ENCODE results near the gene NSMF. TPM values are rescaled to one million over a fixed set of nuclear protein-coding genes. Genes with fewer than 3 reads are reported as not detected.
A peak's percentile ranks its signal among the peaks of the same experiment; 100 is the strongest.

Gene NSMF
- total and polyA plus RNA-seq, 2 donors (not counting 1 experiment from before 2014, with no cell fraction given) = 28.7 to 59.4 TPM

GRCh38 chr9:137417161-137418021 lies 41.7 kb downstream of the NSMF start:
- intact Hi-C loops (cut with micrococcal nuclease) = no loop called here
- peaks cover 46% of the 10 kb centered on the region for H4K20me1 ChIP-seq (ENCODE audit: control insufficient read depth, insufficient read depth, low read length, poor library complexity, severe bottlenecking)
- ATAC-seq (ENCODE audit: low read depth) = no peak
- peak overlapping the region in 4 of 5 experiments; percentile 15 to 56 (median 48) for H3K4me3 ChIP-seq (ENCODE audit: control extremely low read depth in 1 of 5, extremely low read depth in 1 of 5, insufficient read depth in 1 of 5, low read depth in 2 of 5, low read length in 4 of 5)
- H3K79me2 ChIP-seq (ENCODE audit: control insufficient read depth, insufficient read depth, low read length) = peaks cover 44% of the 10 kb centered on the region
- H3K9ac ChIP-seq (ENCODE audit: low read length) = peak overlapping the region; percentile 47
- TF ChIP-seq, protein P1, sequence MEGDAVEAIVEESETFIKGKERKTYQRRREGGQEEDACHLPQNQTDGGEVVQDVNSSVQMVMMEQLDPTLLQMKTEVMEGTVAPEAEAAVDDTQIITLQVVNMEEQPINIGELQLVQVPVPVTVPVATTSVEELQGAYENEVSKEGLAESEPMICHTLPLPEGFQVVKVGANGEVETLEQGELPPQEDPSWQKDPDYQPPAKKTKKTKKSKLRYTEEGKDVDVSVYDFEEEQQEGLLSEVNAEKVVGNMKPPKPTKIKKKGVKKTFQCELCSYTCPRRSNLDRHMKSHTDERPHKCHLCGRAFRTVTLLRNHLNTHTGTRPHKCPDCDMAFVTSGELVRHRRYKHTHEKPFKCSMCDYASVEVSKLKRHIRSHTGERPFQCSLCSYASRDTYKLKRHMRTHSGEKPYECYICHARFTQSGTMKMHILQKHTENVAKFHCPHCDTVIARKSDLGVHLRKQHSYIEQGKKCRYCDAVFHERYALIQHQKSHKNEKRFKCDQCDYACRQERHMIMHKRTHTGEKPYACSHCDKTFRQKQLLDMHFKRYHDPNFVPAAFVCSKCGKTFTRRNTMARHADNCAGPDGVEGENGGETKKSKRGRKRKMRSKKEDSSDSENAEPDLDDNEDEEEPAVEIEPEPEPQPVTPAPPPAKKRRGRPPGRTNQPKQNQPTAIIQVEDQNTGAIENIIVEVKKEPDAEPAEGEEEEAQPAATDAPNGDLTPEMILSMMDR (IDR thresholded peaks at IDR 0.05) = no peak
- no peak for TF ChIP-seq EZH2 (IDR thresholded peaks at IDR 0.05; ENCODE audit: borderline replicate concordance, insufficient read depth, low read depth, low read length, poor library complexity, severe bottlenecking)
- Mint-ChIP-seq H3K27me3 (no peaks in the 10 kb centered on the region), H3K4me3 (peak overlapping the region; percentile 39), H3K4me1 (peaks cover 12% of the 10 kb centered on the region), H3K27ac (no peak overlapping the region), H3K9me3 (ENCODE audit: insufficient read depth) (no peaks in the 10 kb centered on the region)
- CTCF ChIA-PET = no interaction called here
- H3K27ac ChIP-seq (ENCODE audit: low read length in 2 of 2) = no peak overlapping the region
- H2AFZ ChIP-seq (ENCODE audit: insufficient read depth, low read depth, low read length, poor library complexity, severe bottlenecking) = peak overlapping the region; percentile 52
- no peak for DNase-seq
- H3K27me3 ChIP-seq (replicated peaks in 1 of 4; ENCODE audit: control extremely low read depth in 1 of 4, control insufficient read depth in 3 of 4, insufficient read depth in 4 of 4, low read length in 3 of 4) = no peaks in the 10 kb centered on the region
- H3K4me2 ChIP-seq (replicated peaks; ENCODE audit: low read depth, low read length, poor library complexity, severe bottlenecking) = peak overlapping the region; percentile 73
- POLR2A ChIA-PET = no interaction called here
- H3K4me1 ChIP-seq (ENCODE audit: control insufficient read depth in 2 of 2, insufficient read depth in 2 of 2, low read length in 2 of 2) = peaks cover 8 to 17% of the 10 kb centered on the region in 2 donors
- H3K36me3 ChIP-seq (replicated peaks in 1 of 2; ENCODE audit: control extremely low read depth in 1 of 2, control insufficient read depth in 1 of 2, extremely low read depth in 1 of 2, insufficient read depth in 2 of 2, low read length in 1 of 2) = no peaks in the 10 kb centered on the region
- H3K9me3 ChIP-seq (ENCODE audit: control extremely low read depth in 1 of 3, control insufficient read depth in 2 of 3, insufficient read depth in 1 of 3, low read length in 2 of 3) = no peaks in the 10 kb centered on the region
- 78% methylated on average over 98 of the region's 99 CpGs for WGBS (ENCODE audit: insufficient coverage)

DNA sequence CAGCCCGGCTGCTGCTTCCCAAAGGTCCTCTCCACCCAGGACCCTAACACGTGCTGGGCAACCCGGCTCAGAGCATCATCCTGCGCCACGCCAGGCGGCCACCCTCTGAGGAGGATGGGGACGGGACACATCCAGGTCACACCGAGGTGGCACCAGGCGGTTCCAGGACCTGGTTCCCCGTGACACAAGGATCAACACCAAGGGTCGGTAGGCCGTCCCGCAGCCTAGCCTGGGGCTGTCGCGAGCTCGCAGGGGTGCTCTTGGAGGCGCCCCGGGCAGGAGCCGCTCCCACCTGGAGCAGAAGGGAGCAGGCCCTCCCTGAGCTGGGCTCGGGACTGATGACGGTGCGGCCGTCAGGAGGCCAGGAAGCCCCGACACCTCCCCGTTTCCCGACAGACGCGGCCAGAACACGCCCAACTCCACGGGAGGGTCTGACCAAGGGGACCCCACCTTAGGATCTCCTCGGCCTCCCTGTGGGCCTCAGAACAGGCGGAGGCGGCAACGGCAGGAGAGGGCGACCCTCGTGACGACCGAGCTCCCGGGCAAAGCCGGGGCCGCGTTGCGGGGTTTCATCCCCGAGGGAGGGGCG lies 42.5 kb downstream of the NSMF start:
- intact Hi-C loops (cut with micrococcal nuclease) = no loop called here
- peak overlapping the region in 3 of 5 experiments; percentile 48 to 56 (median 49) for H3K4me3 ChIP-seq (ENCODE audit: control extremely low read depth in 1 of 5, extremely low read depth in 1 of 5, insufficient read depth in 1 of 5, low read depth in 2 of 5, low read length in 4 of 5)
- peaks cover 11% of the 10 kb centered on the region for H3K4me1 Mint-ChIP-seq
- H3K27me3 ChIP-seq (replicated peaks in 1 of 4; ENCODE audit: control extremely low read depth in 1 of 4, control insufficient read depth in 3 of 4, insufficient read depth in 4 of 4, low read length in 3 of 4) = peaks cover 0 to 3% (median 0%) of the 10 kb centered on the region in 4 experiments
- H3K27ac ChIP-seq (ENCODE audit: low read length in 2 of 2) = no peak overlapping the region
- 99% methylated on average over 45 of the region's 45 CpGs for WGBS (ENCODE audit: insufficient coverage)
- CTCF ChIA-PET = no interaction called here
- ATAC-seq (ENCODE audit: low read depth) (no peak), DNase-seq (no peak)
- no peak for TF ChIP-seq EZH2 (IDR thresholded peaks at IDR 0.05; ENCODE audit: borderline replicate concordance, insufficient read depth, low read depth, low read length, poor library complexity, severe bottlenecking)
- TF ChIP-seq, protein P1 (IDR thresholded peaks at IDR 0.05) = no peak
- H3K9me3 Mint-ChIP-seq (ENCODE audit: insufficient read depth) = no peaks in the 10 kb centered on the region
- peak overlapping the region; percentile 73 for H3K4me2 ChIP-seq (replicated peaks; ENCODE audit: low read depth, low read length, poor library complexity, severe bottlenecking)
- H4K20me1 ChIP-seq (ENCODE audit: control insufficient read depth, insufficient read depth, low read length, poor library complexity, severe bottlenecking) = peaks cover 52% of the 10 kb centered on the region
- no peaks in the 10 kb centered on the region for H3K9me3 ChIP-seq (ENCODE audit: control extremely low read depth in 1 of 3, control insufficient read depth in 2 of 3, insufficient read depth in 1 of 3, low read length in 2 of 3)
- H3K79me2 ChIP-seq (ENCODE audit: control insufficient read depth, insufficient read depth, low read length) = peaks cover 44% of the 10 kb centered on the region
- H3K27ac Mint-ChIP-seq = no peak overlapping the region
- no peaks in the 10 kb centered on the region for H3K36me3 ChIP-seq (replicated peaks in 1 of 2; ENCODE audit: control extremely low read depth in 1 of 2, control insufficient read depth in 1 of 2, extremely low read depth in 1 of 2, insufficient read depth in 2 of 2, low read length in 1 of 2)
- H2AFZ ChIP-seq (ENCODE audit: insufficient read depth, low read depth, low read length, poor library complexity, severe bottlenecking) = peak overlapping the region; percentile 52
- POLR2A ChIA-PET = no interaction called here
- no peaks in the 10 kb centered on the region for H3K27me3 Mint-ChIP-seq
- H3K4me3 Mint-ChIP-seq = no peak overlapping the region
- no peak overlapping the region for H3K9ac ChIP-seq (ENCODE audit: low read length)
- H3K4me1 ChIP-seq (ENCODE audit: control insufficient read depth in 2 of 2, insufficient read depth in 2 of 2, low read length in 2 of 2) = peaks cover 5 to 17% of the 10 kb centered on the region in 2 donors

Measured in B cell (primary cell).